ENCODE measurements around the gene EPHA5.

Gene EPHA5

DNA sequence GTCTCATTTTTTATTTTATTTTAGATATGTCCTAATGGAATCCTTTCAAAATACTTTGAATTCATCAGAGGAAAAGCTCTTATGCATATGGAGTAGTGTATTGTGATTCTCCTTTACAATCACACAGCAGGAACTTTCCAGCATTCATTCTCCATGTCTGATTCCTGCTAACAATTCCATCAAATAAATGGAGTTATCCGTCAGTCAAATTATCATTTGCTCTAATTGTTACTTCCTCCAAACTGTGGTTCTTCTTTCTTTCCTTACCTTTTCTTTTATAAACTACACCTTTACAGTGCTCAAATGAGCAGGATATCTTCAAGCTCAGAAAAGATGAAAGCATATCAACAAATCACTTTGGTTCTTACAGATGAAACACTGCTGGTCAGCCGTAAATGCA is 80.4 kb downstream of the EPHA5 start:
- TF ChIP-seq ZFP69B (tag by site-specific recombination; IDR thresholded peaks at IDR 0.05): no peak
- TF ChIP-seq ZNF114 (tag by site-specific recombination; IDR thresholded peaks at IDR 0.05): no peak
- TF ChIP-seq ZFP37 (tag by site-specific recombination; IDR thresholded peaks at IDR 0.05): no peak
- no peak for TF ChIP-seq ZBTB8A (tag by site-specific recombination; IDR thresholded peaks at IDR 0.05)
- TF ChIP-seq GLIS1 (tag by site-specific recombination; IDR thresholded peaks at IDR 0.05): no peak
- TF ChIP-seq ZNF394 (tag by site-specific recombination; IDR thresholded peaks at IDR 0.05; ENCODE audit: borderline replicate concordance): no peak
- no peak for TF ChIP-seq ZNF10 (tag by site-specific recombination; IDR thresholded peaks at IDR 0.05)
- TF ChIP-seq ZBTB7A (tag by site-specific recombination; IDR thresholded peaks at IDR 0.05; ENCODE audit: low read depth): no peak
- TF ChIP-seq ZNF138 (tag by site-specific recombination; IDR thresholded peaks at IDR 0.05; ENCODE audit: borderline replicate concordance): no peak
- TF ChIP-seq, protein P1, sequence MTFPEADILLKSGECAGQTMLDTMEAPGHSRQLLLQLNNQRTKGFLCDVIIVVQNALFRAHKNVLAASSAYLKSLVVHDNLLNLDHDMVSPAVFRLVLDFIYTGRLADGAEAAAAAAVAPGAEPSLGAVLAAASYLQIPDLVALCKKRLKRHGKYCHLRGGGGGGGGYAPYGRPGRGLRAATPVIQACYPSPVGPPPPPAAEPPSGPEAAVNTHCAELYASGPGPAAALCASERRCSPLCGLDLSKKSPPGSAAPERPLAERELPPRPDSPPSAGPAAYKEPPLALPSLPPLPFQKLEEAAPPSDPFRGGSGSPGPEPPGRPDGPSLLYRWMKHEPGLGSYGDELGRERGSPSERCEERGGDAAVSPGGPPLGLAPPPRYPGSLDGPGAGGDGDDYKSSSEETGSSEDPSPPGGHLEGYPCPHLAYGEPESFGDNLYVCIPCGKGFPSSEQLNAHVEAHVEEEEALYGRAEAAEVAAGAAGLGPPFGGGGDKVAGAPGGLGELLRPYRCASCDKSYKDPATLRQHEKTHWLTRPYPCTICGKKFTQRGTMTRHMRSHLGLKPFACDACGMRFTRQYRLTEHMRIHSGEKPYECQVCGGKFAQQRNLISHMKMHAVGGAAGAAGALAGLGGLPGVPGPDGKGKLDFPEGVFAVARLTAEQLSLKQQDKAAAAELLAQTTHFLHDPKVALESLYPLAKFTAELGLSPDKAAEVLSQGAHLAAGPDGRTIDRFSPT (tag by site-specific recombination; IDR thresholded peaks at IDR 0.05): no peak
- TF ChIP-seq, protein P2, sequence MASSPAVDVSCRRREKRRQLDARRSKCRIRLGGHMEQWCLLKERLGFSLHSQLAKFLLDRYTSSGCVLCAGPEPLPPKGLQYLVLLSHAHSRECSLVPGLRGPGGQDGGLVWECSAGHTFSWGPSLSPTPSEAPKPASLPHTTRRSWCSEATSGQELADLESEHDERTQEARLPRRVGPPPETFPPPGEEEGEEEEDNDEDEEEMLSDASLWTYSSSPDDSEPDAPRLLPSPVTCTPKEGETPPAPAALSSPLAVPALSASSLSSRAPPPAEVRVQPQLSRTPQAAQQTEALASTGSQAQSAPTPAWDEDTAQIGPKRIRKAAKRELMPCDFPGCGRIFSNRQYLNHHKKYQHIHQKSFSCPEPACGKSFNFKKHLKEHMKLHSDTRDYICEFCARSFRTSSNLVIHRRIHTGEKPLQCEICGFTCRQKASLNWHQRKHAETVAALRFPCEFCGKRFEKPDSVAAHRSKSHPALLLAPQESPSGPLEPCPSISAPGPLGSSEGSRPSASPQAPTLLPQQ (tag by site-specific recombination; IDR thresholded peaks at IDR 0.05): no peak
- H3K27ac ChIP-seq (ENCODE audit: extremely low read depth, low read depth, low read length): no peak overlapping the region
- POLR2A ChIA-PET: interaction anchor here (0.6 kb wide), 1 partner anchor 81 kb away, joined by 5 read pairs; no protein-coding TSS in a partner anchor
- no peaks in the 10 kb centered on the region for H3K36me3 ChIP-seq (ENCODE audit: control insufficient read depth in 2 of 2, insufficient read depth in 1 of 2, low read length in 2 of 2)
- H3K9me3 ChIP-seq (ENCODE audit: control insufficient read depth, insufficient read depth, low read depth, low read length): no peaks in the 10 kb centered on the region
- H3K4me3 ChIP-seq (ENCODE audit: low read depth, low read length): no peak overlapping the region
- no peaks in the 10 kb centered on the region for H3K4me1 ChIP-seq (ENCODE audit: control insufficient read depth, insufficient read depth, low read length)
- CTCF ChIA-PET: no interaction called here

DNA sequence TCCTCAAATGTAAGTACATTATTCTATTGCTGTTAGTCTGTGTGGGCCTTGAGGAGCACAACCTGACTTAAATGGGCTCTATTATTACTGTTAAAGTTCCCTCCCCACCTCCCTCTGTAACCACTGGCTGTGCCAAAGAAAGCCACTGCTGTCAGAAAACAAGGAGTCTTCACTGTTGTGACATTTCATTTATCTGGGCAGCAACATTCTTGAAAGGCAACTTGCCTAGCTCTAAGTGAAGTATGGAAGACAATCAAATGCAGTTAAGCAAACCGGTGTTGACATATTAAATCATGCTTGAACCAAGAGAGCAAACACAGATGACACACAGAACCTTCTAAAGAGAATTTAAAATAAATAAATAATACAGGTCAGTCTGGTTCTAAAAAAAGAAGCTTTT is 81.0 kb downstream of the EPHA5 start:
- Histone ChIP-seq H3K9me3 (ENCODE audit: control insufficient read depth, insufficient read depth, low read depth, low read length) (no peaks in the 10 kb centered on the region), H3K4me1 (ENCODE audit: control insufficient read depth, insufficient read depth, low read length) (no peaks in the 10 kb centered on the region), H3K27ac (ENCODE audit: extremely low read depth, low read depth, low read length) (no peak overlapping the region), H3K4me3 (ENCODE audit: low read depth, low read length) (no peak overlapping the region), H3K36me3 (ENCODE audit: control insufficient read depth in 2 of 2, insufficient read depth in 1 of 2, low read length in 2 of 2) (no peaks in the 10 kb centered on the region)
- CTCF ChIA-PET: no interaction called here
- POLR2A ChIA-PET: no interaction called here
- TF ChIP-seq ZNF658 (tag by site-specific recombination; IDR thresholded peaks at IDR 0.05): no peak
- no peak for TF ChIP-seq ZNF311 (tag by site-specific recombination; IDR thresholded peaks at IDR 0.05; ENCODE audit: borderline replicate concordance)
- TF ChIP-seq ZNF558 (tag by site-specific recombination; IDR thresholded peaks at IDR 0.05): no peak
- no peak for TF ChIP-seq ZBTB1 (tag by site-specific recombination; IDR thresholded peaks at IDR 0.05)
- TF ChIP-seq PRDM1 (tag by site-specific recombination; IDR thresholded peaks at IDR 0.05): no peak
- no peak for TF ChIP-seq ZNF366 (tag by site-specific recombination; conservative IDR thresholded peaks at IDR 0.05)
- no peak for TF ChIP-seq ZSCAN23 (tag by site-specific recombination; IDR thresholded peaks at IDR 0.05)
- TF ChIP-seq KLF10 (tag by site-specific recombination; IDR thresholded peaks at IDR 0.05): no peak
- TF ChIP-seq ZNF585B (tag by site-specific recombination; IDR thresholded peaks at IDR 0.05): no peak
- TF ChIP-seq ZNF76 (tag by site-specific recombination; IDR thresholded peaks at IDR 0.05; ENCODE audit: borderline replicate concordance, low read depth): no peak

DNA sequence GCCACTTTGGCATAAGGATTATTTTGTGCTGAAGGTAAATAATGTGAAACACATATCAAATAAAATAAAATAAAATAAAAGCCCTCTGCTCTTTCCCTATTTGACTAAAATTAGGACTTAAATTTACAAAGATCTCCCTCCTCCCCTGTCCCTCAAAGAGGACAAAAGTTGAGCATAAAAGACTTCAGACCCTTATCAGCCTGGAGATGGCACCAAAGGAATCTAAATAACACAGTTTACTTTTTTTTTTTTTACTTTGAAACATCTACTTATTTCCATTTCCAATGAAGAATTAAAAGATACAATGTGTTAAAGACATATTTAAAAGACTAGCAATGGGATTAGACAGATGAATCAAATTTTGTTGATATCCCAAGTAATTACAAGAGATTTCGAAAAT is 89.7 kb downstream of the EPHA5 start:
- POLR2A ChIA-PET: no interaction called here
- no peaks in the 10 kb centered on the region for H3K9me3 ChIP-seq (ENCODE audit: control insufficient read depth, insufficient read depth, low read depth, low read length)
- CTCF ChIA-PET: interaction anchor here (0.7 kb wide), 1 partner anchor 115 kb away, joined by 3 read pairs; no protein-coding TSS in a partner anchor
- no peaks in the 10 kb centered on the region for H3K4me1 ChIP-seq (ENCODE audit: control insufficient read depth, insufficient read depth, low read length)
- H3K4me3 ChIP-seq (ENCODE audit: low read depth, low read length): no peak overlapping the region
- H3K36me3 ChIP-seq (ENCODE audit: control insufficient read depth in 2 of 2, insufficient read depth in 1 of 2, low read length in 2 of 2): no peaks in the 10 kb centered on the region
- H3K27ac ChIP-seq (ENCODE audit: extremely low read depth, low read depth, low read length): no peak overlapping the region
- no peak for TF ChIP-seq ZNF510 (tag by site-specific recombination; IDR thresholded peaks at IDR 0.05; ENCODE audit: insufficient replicate concordance)
- no peak for TF ChIP-seq ZNF324 (tag by site-specific recombination; IDR thresholded peaks at IDR 0.05)
- TF ChIP-seq GFI1B (tag by site-specific recombination; IDR thresholded peaks at IDR 0.05): no peak
- TF ChIP-seq ZNF140 (tag by site-specific recombination; IDR thresholded peaks at IDR 0.05): no peak
- TF ChIP-seq, protein P3, sequence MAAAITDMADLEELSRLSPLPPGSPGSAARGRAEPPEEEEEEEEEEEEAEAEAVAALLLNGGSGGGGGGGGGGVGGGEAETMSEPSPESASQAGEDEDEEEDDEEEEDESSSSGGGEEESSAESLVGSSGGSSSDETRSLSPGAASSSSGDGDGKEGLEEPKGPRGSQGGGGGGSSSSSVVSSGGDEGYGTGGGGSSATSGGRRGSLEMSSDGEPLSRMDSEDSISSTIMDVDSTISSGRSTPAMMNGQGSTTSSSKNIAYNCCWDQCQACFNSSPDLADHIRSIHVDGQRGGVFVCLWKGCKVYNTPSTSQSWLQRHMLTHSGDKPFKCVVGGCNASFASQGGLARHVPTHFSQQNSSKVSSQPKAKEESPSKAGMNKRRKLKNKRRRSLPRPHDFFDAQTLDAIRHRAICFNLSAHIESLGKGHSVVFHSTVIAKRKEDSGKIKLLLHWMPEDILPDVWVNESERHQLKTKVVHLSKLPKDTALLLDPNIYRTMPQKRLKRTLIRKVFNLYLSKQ (tag by site-specific recombination; IDR thresholded peaks at IDR 0.05; ENCODE audit: borderline replicate concordance): no peak
- TF ChIP-seq ZNF830 (tag by site-specific recombination; IDR thresholded peaks at IDR 0.05; ENCODE audit: low read depth): no peak
- TF ChIP-seq, protein P4, sequence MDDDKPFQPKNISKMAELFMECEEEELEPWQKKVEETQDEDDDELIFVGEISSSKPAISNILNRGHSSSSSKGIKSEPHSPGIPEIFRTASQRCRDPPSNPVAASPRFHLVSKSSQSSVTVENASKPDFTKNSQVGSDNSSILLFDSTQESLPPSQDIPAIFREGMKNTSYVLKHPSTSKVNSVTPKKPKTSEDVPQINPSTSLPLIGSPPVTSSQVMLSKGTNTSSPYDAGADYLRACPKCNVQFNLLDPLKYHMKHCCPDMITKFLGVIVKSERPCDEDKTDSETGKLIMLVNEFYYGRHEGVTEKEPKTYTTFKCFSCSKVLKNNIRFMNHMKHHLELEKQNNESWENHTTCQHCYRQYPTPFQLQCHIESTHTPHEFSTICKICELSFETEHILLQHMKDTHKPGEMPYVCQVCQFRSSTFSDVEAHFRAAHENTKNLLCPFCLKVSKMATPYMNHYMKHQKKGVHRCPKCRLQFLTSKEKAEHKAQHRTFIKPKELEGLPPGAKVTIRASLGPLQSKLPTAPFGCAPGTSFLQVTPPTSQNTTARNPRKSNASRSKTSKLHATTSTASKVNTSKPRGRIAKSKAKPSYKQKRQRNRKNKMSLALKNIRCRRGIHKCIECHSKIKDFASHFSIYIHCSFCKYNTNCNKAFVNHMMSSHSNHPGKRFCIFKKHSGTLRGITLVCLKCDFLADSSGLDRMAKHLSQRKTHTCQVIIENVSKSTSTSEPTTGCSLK (tag by site-specific recombination; IDR thresholded peaks at IDR 0.05): no peak

Data from HEK293 (cell line).